ENCODE measurements around the gene MACF1.
"Not testable (repeated sequence)": the region's sequence is repeated elsewhere in the genome, so short reads cannot be mapped to it uniquely, and the experiment has no call there.

MACF1 gene

GRCh38 chr1:39178541-39179431 is 25.7 kb upstream of the MACF1 start:
- FAIRE-seq: no peak

GRCh38 chr1:39181311-39181710 is 23.2 kb upstream of the MACF1 start:
- no peak for FAIRE-seq

- FAIRE-seq: no peak
These were observed 21.7 kb upstream of the MACF1 start for GRCh38 chr1:39182804-39183203.

GRCh38 chr1:39183503-39184353 is 20.8 kb upstream of the MACF1 start:
- FAIRE-seq: no peak

GRCh38 chr1:39184354-39184818 is 20.1 kb upstream of the MACF1 start:
- FAIRE-seq: no peak

- FAIRE-seq: no peak
These were observed 17.0 kb upstream of the MACF1 start for GRCh38 chr1:39187275-39188046.

- no peak for FAIRE-seq
These were observed 14.9 kb upstream of the MACF1 start for GRCh38 chr1:39189592-39190041.

- no peak for FAIRE-seq
These were observed 14.4 kb upstream of the MACF1 start for GRCh38 chr1:39190096-39190495.

GRCh38 chr1:39194398-39195051 is 10.0 kb upstream of the MACF1 start:
- no peak for FAIRE-seq

GRCh38 chr1:39195166-39196111 is 9.1 kb upstream of the MACF1 start:
- FAIRE-seq: no peak

- FAIRE-seq: no peak
These were observed 8.0 kb upstream of the MACF1 start for GRCh38 chr1:39196244-39197215.

GRCh38 chr1:39199593-39199992 is 4.9 kb upstream of the MACF1 start:
- FAIRE-seq: no peak

- no peak for FAIRE-seq
These were observed 746 bp downstream of the MACF1 start for GRCh38 chr1:39205102-39205780.

- no peak for FAIRE-seq
These were observed 1.4 kb downstream of the MACF1 start for GRCh38 chr1:39205781-39206464.

GRCh38 chr1:39208360-39208759 is 3.9 kb downstream of the MACF1 start:
- not testable (repeated sequence) for FAIRE-seq

GRCh38 chr1:39210649-39211048 is 6.2 kb downstream of the MACF1 start:
- FAIRE-seq: no peak

- no peak for FAIRE-seq
These were observed 8.0 kb downstream of the MACF1 start for GRCh38 chr1:39212499-39212898.

GRCh38 chr1:39213511-39214002 is 9.1 kb downstream of the MACF1 start:
- FAIRE-seq: no peak

All from colon (tissue), 2 donors.